Measurements from ENCODE around the gene CES2.
"Not testable (repeated sequence)": the region's sequence is repeated elsewhere in the genome, so short reads cannot be mapped to it uniquely, and the experiment has no call there.

The CES2 gene

DNA sequence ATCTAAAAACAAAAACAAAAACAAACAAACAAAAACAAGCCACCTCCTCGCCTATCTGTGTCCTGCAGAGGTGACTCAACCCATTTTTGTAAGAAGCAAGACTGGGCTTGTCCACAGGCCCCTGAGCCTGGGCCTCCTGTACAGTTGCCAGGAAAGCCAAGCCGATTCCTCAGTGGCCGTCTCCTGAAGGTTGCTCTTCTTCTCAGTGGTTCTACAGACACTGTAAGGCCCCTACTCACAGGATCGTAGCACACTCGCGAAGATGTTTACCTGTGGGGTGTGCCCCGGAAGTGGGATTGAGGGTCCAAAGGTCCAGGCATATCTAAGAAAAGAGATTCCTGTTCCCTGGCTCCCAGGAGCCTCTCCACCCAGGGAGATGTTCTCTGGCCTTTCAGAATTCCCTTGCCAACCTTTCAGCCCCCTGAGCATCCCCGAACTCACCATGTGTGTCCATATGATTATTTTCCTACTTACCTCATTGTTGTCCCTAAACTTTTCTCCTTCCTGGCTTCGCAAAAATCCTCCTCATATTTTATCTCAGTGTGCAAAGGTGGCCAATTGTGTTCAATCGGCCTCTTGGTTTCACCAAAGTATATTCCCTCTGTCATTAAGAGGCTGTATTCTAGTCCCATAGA is 18.3 kb downstream of the CES2 start:
- no peak for DNase-seq (ENCODE audit: low read depth in 2 of 2)

DNA sequence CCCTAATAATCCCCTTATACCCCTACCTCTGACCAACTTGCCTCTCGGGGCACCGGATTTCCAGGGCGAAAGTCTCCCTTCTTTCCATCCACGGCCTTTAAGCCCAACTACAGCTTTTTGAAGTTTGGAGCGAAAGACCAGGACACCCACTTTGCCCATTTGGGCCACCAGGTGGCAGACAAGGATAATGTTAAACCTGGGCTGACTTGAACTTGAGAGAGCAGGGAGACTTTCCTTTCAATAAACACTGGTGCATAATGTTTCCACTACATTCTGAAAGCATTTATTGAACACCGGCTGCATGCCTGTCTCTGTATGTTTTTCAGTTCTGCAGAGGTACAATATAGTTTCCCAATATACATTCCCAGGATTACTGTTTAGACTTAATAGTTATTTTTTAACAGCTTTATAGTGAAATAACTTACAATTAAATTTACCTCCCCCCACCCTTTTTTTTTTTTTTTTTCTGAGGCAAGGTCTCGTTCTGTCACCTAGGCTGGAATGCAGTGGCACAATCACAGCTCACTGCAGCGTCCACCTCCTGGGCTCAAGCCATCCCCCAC is 18.9 kb downstream of the CES2 start:
- DNase-seq (ENCODE audit: low read depth in 2 of 2) = peak; percentile 66 to 75

DNA sequence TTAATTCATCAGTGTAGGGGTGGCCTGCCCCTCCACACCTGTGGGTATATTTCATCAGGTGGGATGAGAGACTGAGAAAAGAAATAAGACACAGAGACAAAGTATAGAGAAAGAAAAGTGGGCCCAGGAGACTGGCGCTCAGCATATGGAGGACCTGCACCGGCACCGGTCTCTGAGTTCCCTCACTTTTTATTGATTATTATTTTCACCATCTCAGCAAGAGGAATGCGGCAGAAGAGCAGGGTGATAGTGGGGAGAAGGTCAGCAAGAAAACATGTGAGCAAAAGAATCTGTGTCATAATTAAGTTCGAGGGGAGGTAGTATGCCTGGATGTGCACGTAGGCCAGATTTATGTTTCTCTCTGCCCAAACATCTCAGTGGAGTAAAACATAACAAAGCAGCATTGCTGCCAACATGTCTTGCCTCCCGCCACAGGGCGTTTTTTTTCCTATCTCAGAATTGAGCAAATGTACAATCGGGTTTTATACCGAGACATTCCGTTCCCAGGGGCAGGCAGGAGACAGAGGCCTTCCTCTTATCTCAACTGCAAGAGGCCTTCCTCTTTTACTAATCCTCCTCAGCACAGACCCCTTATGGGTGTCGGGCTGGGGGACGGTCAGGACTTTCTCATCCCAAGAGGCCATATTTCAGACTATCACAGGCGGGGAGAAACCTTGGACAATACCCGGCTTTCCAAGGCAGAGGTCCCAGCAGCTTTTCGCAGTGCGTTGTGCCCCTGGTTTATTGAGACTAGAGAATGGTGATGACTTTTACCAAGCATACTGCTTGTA is 20.2 kb downstream of the CES2 start:
- DNase-seq (ENCODE audit: low read depth in 2 of 2) = not testable (repeated sequence)

DNA sequence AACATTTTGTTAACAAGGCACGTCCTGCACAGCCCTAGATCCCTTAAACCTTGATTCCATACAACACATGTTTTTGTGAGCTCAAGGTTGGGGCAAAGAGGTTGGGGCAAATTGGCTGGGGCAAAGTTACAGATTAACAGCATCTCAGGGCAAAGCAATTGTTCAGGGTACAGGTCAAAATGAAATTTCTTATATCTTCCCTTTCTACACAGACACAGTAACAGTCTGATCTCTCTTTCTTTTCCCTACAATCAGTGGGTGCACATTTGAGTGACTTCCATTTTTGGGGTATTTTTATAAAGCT is 20.8 kb downstream of the CES2 start:
- not testable (repeated sequence) for DNase-seq (ENCODE audit: low read depth in 2 of 2)

DNA sequence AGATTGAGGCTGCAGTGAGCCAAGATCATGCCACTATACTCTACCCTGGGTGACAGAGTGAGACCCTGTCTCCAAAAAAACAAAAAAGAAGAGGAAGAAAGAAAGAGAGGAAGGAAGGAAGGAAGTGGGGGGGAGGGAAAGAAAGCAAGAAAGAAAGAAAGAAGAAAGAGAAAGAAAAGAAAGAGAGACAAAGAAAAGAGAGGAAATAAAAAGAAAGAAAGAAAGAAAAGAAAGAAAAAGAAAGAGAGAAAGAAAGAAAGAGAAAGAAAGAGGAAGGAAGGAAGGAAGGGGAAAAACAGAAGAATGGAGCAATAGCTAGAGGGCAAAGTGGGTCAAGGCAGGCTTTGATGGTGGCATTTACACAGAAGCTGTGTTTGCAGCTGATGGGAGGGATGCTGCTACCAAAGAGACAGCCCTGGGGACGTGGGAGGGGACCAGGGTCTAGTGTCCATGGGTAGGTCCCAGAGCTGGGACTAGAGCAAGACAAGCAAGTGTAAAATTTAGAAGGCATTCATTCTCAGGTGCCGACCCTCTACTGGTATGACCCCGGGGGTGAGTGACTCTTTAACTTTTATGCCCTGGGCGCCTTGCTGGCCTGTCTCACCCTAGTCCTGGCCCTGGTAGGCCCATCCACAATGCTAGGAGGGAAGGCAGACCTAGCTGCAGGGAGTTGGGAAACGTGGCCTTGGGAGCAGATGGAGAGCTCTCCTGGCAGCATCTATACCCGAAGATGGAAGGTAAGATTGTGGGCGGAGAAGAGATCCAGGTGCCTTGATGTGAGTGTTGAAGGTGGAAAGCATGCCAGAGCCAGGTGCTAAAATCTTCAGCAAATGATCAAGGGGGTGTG is 23.8 kb downstream of the CES2 start:
- DNase-seq (ENCODE audit: low read depth in 2 of 2) = no peak

DNA sequence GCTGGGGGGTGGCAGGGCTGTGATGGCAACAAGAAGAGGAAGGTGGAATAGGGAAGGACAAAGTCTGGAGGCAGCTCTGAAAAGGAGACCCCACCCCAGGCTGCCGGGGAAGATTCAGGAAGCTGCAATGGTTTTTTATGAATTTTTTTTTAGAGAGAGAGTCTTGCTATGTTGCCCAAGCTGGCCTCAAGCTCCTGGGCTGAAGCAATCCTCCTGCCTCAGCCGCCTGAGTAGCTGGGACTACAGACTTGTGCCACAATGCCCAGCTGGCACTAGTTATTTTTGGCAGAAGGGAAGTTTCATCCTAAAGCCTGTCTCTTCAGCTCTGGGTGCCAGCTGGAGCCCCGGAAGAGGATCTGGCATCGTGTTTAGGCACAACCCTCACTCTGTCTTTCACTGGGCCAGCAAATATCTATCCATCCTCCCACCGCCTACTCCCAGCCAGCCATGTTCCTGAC is 24.4 kb downstream of the CES2 start:
- DNase-seq (ENCODE audit: low read depth in 2 of 2) = no peak

DNA sequence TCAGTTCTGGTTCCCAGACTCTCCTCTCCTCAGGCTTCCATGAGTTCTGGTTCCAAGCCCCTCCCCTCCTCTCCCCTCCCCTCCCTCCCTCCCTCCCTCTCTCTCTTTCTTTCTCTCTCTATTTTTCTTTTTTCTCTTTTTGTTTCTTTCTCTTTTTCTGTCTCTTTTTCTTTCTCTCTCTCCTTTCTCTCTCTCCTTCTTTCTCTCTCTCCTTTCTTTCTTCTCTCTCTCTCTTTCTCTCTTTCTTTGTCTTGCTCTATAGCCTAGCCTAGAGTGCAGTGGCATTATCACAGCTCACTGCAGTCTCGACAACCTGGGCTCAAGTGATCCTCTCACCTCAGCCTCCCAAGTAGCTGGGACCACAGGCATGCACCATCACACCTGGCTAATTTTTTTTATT is 25.0 kb downstream of the CES2 start:
- DNase-seq (ENCODE audit: low read depth in 2 of 2) = no peak

DNA sequence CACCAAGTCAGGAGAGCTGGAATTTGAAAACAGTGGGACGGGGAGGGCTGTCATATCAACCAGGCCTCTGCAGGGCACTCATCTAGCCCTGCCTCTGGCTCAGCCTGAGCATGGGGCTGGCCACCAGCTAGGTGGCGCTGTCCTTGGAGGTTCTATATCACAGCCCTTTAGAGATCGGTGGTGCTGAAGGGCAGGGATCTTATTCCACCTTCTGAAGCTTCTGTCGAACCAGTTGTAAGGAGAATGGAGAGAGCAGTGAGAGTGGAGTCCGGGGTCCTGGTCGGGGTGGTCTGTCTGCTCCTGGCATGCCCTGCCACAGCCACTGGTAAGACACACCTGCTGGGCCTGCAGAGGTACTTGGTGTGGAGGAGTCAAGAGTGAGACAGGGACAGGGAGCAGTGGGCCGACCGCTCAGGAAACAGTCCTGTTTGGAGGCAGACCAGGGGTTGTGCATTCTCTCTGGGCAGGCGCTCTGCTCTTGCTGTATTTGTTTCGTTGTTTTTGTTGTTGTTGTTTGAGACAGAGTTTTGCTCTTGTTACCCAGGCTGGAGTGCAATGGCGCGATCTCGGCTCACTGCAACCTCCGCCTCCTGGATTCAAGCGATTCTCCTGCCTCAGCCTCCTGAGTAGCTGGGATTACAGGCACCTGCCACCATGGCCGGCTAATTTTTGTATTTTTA is 25.9 kb downstream of the CES2 start, which contains the start of gene CES3:
CES3 (plus strand) TSS at position 202 of the 680 bp plus-strand sequence; CDS start at position 244, 42 bp downstream.
- peak; percentile 62 to 66 for DNase-seq (ENCODE audit: low read depth in 2 of 2)

DNA sequence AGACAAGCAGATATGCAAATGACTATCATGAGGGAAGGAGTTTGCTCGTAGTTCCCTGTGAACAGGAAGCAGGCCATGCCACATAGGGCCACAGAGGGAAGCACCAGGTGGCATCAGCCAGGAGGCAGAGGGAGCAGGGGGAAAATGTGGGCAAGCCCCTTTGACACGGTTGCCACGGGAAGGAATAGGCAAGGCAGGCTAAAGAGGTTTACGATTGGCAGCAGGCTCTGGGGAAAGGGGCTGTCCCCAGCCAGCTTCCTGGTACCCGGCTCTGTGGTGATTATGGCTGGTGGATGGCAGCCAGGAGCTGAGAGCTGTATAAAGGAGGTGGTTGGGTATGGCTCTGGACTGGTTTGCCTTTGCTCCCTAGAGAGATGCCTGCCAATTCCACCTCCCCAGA is 26.6 kb downstream of the CES2 start:
- no peak for DNase-seq (ENCODE audit: low read depth in 2 of 2)

DNA sequence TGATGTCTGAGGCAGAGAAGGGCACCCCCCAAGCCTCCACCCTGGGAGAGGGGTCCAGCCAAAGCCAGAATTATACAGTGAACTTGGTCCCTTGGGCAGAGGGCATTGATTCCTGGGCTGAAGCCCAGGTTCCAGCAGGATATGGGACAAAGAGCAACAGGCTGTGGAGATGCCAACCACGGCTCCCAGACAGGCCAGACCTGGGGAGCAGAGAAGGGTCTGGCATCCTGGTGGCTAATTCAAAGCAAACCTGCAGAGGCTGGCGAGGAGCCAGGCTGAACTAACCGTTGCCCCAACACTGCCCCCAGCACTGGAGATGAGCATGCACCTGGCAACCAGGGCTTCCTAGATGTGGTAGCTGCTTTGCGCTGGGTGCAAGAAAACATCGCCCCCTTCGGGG is 28.7 kb downstream of the CES2 start:
- no peak for DNase-seq (ENCODE audit: low read depth in 2 of 2)

DNA sequence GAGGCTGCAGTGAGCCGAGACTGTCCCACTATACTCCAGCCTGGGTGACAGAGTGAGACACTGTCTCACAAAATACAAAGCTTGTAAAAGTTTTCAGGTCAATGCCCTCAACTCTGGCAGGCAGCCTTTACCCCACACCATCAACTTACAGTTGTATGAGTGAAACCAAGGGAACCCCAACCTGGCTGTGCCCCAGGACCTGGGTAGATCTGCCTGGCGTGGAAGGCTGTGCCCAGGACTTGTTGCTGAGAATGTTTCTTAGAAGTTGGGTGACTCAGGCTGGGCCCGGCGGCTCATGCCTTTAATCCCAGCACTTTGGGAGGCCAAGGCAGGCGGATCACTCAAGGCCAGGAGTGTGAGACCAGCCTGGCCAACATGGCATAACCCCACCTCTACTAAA is 33.5 kb downstream of the CES2 start:
- no peak for DNase-seq (ENCODE audit: low read depth in 2 of 2)

DNA sequence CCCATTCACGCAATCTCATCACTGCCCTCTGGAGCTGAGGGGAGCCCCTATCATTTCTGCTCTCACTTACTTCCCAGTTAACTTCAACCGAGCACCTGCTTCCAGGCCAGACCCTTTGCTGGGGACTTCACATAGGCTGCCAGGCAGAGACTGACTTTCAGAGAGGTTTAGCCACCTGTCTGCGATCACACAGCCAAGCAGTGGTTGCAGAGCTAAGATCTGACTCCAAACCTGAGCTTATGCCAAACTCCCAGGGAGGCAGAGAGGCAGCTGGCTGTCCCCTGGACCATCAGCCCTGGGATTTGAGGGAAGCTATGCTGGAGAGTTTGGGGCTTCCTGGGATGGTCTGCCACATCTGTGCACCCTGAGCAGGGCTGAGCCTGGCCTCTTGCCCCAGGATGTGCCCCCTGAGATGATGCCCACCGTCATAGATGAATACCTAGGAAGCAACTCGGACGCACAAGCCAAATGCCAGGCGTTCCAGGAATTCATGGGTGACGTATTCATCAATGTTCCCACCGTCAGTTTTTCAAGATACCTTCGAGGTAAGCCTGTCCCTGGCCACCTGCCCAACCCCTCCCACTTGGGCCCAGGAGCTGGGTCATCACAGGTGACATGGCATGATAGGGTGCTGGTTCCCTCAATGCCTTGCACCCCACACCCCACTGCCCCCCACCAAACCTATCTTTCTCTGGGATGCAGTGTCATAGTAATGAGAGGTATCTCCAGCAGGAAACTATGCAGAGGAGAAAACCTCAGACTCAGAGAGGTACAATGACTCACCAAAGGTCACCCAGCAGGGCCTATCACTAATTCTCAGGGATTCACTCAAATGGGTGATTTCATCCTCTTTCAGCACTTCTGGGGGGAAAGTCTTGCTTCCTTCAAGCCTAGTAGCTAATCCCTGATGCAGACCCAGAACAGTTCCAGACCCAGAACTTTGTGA is 35.7 kb downstream of the CES2 start:
- no peak for DNase-seq (ENCODE audit: low read depth in 2 of 2)

DNA sequence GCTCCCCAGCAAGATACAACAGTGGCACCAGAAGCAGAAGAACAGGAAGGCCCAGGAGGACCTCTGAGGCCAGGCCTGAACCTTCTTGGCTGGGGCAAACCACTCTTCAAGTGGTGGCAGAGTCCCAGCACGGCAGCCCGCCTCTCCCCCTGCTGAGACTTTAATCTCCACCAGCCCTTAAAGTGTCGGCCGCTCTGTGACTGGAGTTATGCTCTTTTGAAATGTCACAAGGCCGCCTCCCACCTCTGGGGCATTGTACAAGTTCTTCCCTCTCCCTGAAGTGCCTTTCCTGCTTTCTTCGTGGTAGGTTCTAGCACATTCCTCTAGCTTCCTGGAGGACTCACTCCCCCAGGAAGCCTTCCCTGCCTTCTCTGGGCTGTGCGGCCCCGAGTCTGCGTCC is 37.7 kb downstream of the CES2 start:
- no peak for DNase-seq (ENCODE audit: low read depth in 2 of 2)

DNA sequence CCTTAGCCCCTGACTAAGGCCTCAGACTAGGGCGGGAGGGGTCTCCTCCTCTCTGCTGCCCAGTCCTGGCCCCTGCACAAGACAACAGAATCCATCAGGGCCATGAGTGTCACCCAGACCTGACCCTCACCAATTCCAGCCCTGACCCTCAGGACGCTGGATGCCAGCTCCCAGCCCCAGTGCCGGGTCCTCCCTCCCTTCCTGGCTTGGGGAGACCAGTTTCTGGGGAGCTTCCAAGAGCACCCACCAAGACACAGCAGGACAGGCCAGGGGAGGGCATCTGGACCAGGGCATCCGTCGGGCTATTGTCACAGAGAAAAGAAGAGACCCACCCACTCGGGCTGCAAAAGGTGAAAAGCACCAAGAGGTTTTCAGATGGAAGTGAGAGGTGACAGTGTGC is 38.4 kb downstream of the CES2 start:
- DNase-seq (ENCODE audit: low read depth in 2 of 2) = no peak

DNA sequence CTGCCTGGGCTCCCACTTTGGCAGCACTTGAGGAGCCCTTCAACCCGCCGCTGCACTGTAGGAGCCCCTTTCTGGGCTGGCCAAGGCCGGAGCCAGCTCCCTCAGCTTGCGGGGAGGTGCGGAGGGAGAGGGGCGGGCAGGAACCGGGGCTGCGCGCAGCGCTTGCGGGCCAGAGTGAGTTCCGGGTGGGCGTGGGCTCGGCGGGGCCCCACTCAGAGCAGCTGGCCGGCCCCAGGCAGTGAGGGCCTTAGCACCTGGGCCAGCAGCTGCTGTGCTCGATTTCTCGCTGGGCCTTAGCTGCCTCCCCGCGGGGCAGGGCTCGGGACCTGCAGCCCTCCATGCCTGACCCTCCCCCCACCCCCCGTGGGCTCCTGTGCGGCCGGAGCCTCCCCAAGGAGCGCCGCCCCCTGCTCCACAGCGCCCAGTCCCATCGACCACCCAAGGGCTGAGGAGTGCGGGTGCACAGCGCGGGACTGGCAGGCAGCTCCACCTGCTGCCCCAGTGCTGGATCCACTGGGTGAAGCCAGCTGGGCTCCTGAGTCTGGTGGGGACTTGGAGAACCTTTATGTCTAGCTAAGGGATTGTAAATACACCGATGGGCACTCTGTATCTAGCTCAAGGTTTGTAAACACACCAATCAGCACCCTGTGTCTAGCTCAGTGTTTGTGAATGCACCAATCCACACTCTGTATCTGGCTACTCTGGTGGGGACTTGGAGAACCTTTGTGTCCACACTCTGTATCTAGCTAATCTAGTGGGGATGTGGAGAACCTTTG is 39.0 kb downstream of the CES2 start:
- not testable (repeated sequence) for DNase-seq (ENCODE audit: low read depth in 2 of 2)

DNA sequence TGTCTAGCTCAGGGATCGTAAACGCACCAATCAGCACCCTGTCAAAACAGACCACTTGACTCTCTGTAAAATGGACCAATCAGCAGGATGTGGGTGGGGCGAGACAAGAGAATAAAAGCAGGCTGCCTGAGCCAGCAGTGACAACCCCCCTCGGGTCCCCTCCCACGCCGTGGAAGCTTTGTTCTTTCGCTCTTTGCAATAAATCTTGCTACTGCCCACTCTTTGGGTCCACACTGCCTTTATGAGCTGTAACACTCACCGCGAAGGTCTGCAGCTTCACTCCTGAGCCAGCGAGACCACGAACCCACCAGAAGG is 39.6 kb downstream of the CES2 start:
- peak; percentile 44 to 48 for DNase-seq (ENCODE audit: low read depth in 2 of 2)

DNA sequence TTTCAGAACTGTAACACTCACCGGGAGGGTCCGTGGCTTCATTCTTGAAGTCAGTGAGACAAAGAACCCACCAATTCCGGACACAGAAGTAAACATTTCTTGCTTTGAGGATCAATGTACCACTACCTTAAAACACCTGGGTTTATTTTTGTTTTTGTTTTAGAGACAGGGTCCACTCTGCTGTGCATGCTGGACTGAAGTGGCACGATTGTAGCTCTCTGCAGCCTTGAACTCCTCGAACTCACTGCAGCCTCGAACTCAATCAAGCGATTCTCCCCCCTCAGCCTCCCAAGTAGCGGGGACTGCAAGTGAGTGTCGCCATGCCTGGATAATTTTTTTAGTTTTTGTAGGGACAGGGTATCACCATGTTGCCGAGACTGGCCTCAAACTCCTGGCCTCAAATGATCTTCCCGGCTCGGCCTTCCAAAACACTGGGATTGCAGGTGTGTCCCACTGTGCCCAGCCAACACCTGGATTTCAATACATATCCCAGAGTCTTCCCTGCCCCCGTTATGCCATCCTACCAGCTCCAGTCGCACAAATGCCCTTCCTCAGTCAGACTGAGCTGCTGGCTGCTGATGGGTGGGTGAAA is 40.1 kb downstream of the CES2 start:
- DNase-seq (ENCODE audit: low read depth in 2 of 2) = no peak

DNA sequence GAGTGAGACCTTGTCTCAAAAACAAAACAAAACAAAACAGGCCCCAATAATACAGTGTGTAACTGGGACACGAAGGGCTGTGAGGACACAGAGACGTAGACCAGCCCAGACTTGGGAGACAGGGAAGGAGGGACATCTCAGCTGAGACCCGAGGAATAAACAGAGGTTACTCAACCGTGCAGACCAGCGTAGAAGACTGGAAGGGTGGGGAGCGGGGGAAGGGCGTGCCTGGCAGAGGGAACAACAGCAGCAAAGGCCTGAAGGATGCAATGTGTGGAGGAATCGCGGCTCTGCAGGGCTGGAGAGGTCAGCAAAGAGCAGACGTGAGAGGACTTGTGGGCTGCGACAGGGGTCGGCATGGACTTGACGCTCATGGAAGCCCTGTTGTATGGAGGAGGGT is 41.4 kb downstream of the CES2 start:
- no peak for DNase-seq (ENCODE audit: low read depth in 2 of 2)

DNA sequence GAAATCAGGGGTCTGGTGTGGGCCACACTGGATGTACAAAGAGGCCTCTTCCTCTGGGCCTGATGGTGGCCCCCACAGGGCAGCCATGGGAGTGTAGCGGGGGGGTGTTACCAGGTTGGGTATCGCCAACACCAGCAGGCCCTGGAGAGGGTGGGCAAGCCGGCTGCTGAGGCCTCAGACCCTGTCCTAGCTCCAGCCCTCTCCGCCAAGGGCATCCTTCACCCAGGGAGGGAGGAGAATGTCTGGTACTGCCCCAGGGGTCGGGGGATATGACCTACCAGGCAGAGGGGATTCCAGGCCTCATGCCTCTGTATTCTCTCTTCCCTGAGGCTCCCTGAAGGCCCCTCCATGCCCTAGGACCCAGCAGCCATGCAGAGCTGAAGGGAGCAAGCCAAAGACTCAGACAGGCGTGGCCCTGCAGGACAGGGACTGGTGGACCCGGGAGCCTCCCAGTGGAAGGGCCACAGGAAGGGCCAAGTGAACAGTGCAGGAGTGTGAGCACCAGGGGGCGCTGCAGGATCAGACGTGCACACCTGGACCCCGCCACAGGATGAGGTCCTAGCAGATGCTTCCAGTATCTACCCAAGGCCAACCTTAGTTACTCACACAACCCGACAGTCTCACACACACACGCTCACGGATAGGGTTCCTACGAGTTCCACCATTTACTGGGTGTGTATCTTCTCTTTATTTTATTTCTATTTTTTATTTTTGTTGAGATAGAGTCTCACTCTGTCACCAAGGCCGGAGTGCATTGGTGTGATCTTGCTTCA is 42.2 kb downstream of the CES2 start:
- DNase-seq (ENCODE audit: low read depth in 2 of 2) = peak; percentile 87 to 94
